ENCODE results near the gene HS6ST1.

DNA sequence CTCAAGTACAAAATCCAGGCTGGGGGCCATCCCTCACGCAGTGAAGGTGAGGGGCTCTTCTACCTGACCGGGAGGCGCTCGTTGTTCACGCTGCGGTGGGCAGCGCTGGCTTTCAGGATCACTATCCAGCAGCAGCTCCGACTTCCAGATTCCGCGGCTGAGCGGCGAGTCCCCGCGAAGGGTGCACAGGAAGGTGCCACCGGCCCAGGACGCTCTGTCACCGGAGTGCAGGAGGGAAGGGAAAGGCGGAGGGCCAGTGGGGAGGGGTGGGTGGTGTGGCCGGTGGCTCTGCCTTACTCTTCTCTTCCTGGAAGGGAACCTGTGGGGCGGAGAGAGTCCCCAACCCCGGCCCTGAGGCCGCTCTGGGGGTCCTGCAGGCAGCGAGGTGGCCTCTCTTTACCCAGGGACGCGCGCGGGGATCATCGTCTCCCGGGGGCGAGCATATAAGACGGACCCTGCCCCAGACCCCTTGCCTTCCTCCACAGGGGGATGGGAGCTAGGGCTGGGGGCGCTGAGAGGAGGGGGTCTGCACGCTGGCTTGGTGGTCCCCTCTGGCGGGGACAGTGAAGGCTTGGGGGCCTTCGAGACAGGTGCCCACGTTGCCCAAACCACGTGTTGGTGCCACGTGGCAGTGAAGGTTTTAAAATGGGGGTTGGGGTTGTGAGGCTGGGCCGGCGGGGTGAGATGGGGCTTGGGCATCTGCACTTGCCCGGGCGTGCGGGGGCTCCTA lies 26.9 kb upstream of the HS6ST1 start:
- TF ChIP-seq POLR2AphosphoS5 (IDR thresholded peaks at IDR 0.05): no peak
- TF ChIP-seq, protein P1, sequence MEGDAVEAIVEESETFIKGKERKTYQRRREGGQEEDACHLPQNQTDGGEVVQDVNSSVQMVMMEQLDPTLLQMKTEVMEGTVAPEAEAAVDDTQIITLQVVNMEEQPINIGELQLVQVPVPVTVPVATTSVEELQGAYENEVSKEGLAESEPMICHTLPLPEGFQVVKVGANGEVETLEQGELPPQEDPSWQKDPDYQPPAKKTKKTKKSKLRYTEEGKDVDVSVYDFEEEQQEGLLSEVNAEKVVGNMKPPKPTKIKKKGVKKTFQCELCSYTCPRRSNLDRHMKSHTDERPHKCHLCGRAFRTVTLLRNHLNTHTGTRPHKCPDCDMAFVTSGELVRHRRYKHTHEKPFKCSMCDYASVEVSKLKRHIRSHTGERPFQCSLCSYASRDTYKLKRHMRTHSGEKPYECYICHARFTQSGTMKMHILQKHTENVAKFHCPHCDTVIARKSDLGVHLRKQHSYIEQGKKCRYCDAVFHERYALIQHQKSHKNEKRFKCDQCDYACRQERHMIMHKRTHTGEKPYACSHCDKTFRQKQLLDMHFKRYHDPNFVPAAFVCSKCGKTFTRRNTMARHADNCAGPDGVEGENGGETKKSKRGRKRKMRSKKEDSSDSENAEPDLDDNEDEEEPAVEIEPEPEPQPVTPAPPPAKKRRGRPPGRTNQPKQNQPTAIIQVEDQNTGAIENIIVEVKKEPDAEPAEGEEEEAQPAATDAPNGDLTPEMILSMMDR (IDR thresholded peaks at IDR 0.05): no peak
- no peak for TF ChIP-seq POLR2A (IDR thresholded peaks at IDR 0.05)
